ENCODE results near the gene BMPER. TPM values are rescaled to one million over a fixed set of nuclear protein-coding genes. Genes with fewer than 3 reads are reported as not detected.

Gene BMPER
- total and polyA plus RNA-seq, 2 of the 8 experiments (the other 6 are each of a cell fraction or from before 2014, with no cell fraction given), result 0.33 to 0.69 TPM

- ChIA-PET POLR2A (ENCODE audit: partially characterized antibody) (no interaction called here), CTCF (ENCODE audit: partially characterized antibody) (interaction anchor here (0.6 to 5.6 kb wide), 24 partner anchors 12 to 1936 kb away, joined by 3 to 39 read pairs (median 4); partner anchors contain the start of gene NPSR1)
- WGBS, 2 experiments (ENCODE audit: extremely low coverage in 1 of 2, insufficient coverage in 1 of 2, insufficient read length in 1 of 2, insufficient replicate concordance in 2 of 2, low coverage in 1 of 2, low lambda C conversion rate in 2 of 2, missing lambda C conversion rate in 1 of 2), result 35% methylated on average over 4 of the region's 4 CpGs; no CpG with 5 or more reads in 1 of the 2 experiments
- FAIRE-seq, result peak; percentile 97
- Histone ChIP-seq H3K79me2 (ENCODE audit: control insufficient read depth in 1 of 2, insufficient read depth in 2 of 2, low read length in 2 of 2) (no peaks in the 10 kb centered on the region), H3K4me3 (ENCODE audit: extremely low read depth in 1 of 4, insufficient read depth in 2 of 4, low read depth in 3 of 4, low read length in 4 of 4) (no peak overlapping the region), H2BK120ac (replicated peaks; ENCODE audit: low read depth, low read length) (no peak overlapping the region), H3K18ac (ENCODE audit: extremely low read depth, low read length) (no peak overlapping the region), H4K91ac (replicated peaks; ENCODE audit: insufficient read length, low read length) (no peak overlapping the region), H2BK5ac (ENCODE audit: low read depth, low read length) (no peak overlapping the region), H4K20me1 (replicated peaks in 1 of 2; ENCODE audit: control insufficient read depth in 1 of 2, insufficient read depth in 2 of 2, low read length in 2 of 2) (no peaks in the 10 kb centered on the region), H3K9ac (replicated peaks in 1 of 4; ENCODE audit: extremely low read depth in 1 of 4, low read depth in 3 of 4, low read length in 3 of 4) (no peak overlapping the region), H3K36me3 (ENCODE audit: control insufficient read depth in 2 of 4, insufficient read depth in 4 of 4, low read length in 3 of 4) (no peaks in the 10 kb centered on the region), H3K27me3 (replicated peaks in 1 of 4; ENCODE audit: control insufficient read depth in 3 of 4, extremely low read depth in 1 of 4, insufficient read depth in 3 of 4, low read length in 3 of 4) (no peaks in the 10 kb centered on the region), H3K23me2 (ENCODE audit: low read depth, low read length) (no peaks in the 10 kb centered on the region), H3K56ac (replicated peaks; ENCODE audit: insufficient read length, low read depth, low read length) (no peak overlapping the region), H4K5ac (ENCODE audit: insufficient read length, low read depth, low read length) (no peak overlapping the region), H2AFZ (ENCODE audit: low read length) (no peak overlapping the region), H2BK15ac (ENCODE audit: low read length) (no peak overlapping the region), H2AK5ac (ENCODE audit: low read depth, low read length) (no peak overlapping the region), H2BK20ac (ENCODE audit: low read length) (no peak overlapping the region), H3K79me1 (ENCODE audit: low read depth, low read length) (no peaks in the 10 kb centered on the region), H3K9me3 (ENCODE audit: insufficient read depth in 2 of 2, low read depth in 1 of 2, low read length in 1 of 2) (0 out of 4 replicates have a peak, but pooled peaks cover 0 to 3% of the 10 kb centered on the region in 2 experiments), H3K27ac (ENCODE audit: low read depth, low read length) (no peak overlapping the region), H2BK12ac (ENCODE audit: low read depth, low read length) (no peak overlapping the region), H3K4me2 (ENCODE audit: insufficient read depth in 1 of 2, low read depth in 2 of 2, low read length in 2 of 2) (no peak overlapping the region), H3K23ac (ENCODE audit: insufficient read length) (no peak overlapping the region), H3K4ac (replicated peaks; ENCODE audit: insufficient read length, low read depth, low read length) (no peak overlapping the region), H3K4me1 (replicated peaks in 1 of 4; ENCODE audit: control insufficient read depth in 3 of 4, insufficient read depth in 4 of 4, low read length in 3 of 4) (no peaks in the 10 kb centered on the region), H3K14ac (ENCODE audit: insufficient read length) (no peak overlapping the region), H4K8ac (ENCODE audit: extremely low read depth, insufficient read depth, low read length) (no peak overlapping the region)
- peak in 1 of 2 experiments; percentile 55 for DNase-seq (ENCODE audit: low read depth in 1 of 2, low spot score in 2 of 2)
- no peak for TF ChIP-seq TAF7 (optimal IDR thresholded peaks at IDR 0.05; ENCODE audit: borderline replicate concordance, low read depth, low read length)
- TF ChIP-seq HDAC6 (IDR thresholded peaks at IDR 0.05; ENCODE audit: low read depth, low read length), result no peak
- no peak for TF ChIP-seq SIRT6 (IDR thresholded peaks at IDR 0.05; ENCODE audit: low read length)
- no peak for TF ChIP-seq EZH2 (IDR thresholded peaks at IDR 0.05; ENCODE audit: low read depth, low read length, severe bottlenecking)
- TF ChIP-seq JUND (IDR thresholded peaks at IDR 0.05; ENCODE audit: low read length), result no peak
- TF ChIP-seq USF2 (IDR thresholded peaks at IDR 0.05; ENCODE audit: low read length), result no peak
- TF ChIP-seq RAD21 (IDR thresholded peaks at IDR 0.05 in 1 of 2, conservative IDR thresholded peaks at IDR 0.05 in 1 of 2; ENCODE audit: low read depth in 2 of 2, low read length in 2 of 2), result peak; percentile 88 to 90
- TF ChIP-seq RXRA (IDR thresholded peaks at IDR 0.05; ENCODE audit: insufficient read depth, low read depth, low read length), result no peak
- no peak for TF ChIP-seq TEAD4 (IDR thresholded peaks at IDR 0.05; ENCODE audit: low read depth, low read length)
- TF ChIP-seq SP1 (IDR thresholded peaks at IDR 0.05; ENCODE audit: low read depth, low read length), result no peak
These were observed 186.1 kb downstream of the BMPER start for GRCh38 chr7:34091321-34091917.

All from H1 (cell line).